ENCODE data around the gene C18orf63. TPM values are rescaled to one million over a fixed set of nuclear protein-coding genes. Genes with fewer than 3 reads are reported as not detected.

Gene C18orf63
- total RNA-seq, 2 experiments from 2014 or later = not detected

GRCh38 chr18:74367905-74368304, 52.3 kb downstream of the C18orf63 start:
- Histone ChIP-seq H3K9me3 (ENCODE audit: low read length) (no peaks in the 10 kb centered on the region), H3K27ac (ENCODE audit: low read depth, low read length, poor library complexity, severe bottlenecking) (no peak overlapping the region), H3K36me3 (ENCODE audit: insufficient read depth, low read length) (no peaks in the 10 kb centered on the region), H3K9me2 (ENCODE audit: insufficient read depth, low read length) (no peaks in the 10 kb centered on the region), H3K4me2 (ENCODE audit: low read length) (no peak overlapping the region), H3K79me2 (ENCODE audit: insufficient read depth, low read depth, low read length) (no peaks in the 10 kb centered on the region), H4K20me1 (ENCODE audit: insufficient read depth, low read length) (no peaks in the 10 kb centered on the region), H2AFZ (ENCODE audit: low read length) (no peak overlapping the region), H3K4me1 (ENCODE audit: insufficient read depth, low read length, poor library complexity, severe bottlenecking) (no peaks in the 10 kb centered on the region), H3K4me3 (ENCODE audit: low read depth, low read length, poor library complexity, severe bottlenecking) (no peak overlapping the region)
- ChIA-PET CTCF (ENCODE audit: unreplicated experiment) (no interaction called here), POLR2A (no interaction called here)
- no TSS peak for BruUV-seq (replicated peaks)
- no peak for DNase-seq (ENCODE audit: low spot score)
- intact Hi-C loops (cut with micrococcal nuclease; ENCODE audit: unreplicated experiment) = no loop called here
- TF ChIP-seq EZH2phosphoT487 (IDR thresholded peaks at IDR 0.05; ENCODE audit: borderline replicate concordance, low read depth, low read length) (no peak), CTCF (conservative IDR thresholded peaks at IDR 0.05; ENCODE audit: low read length) (no peak)

- H3K4me2 ChIP-seq (ENCODE audit: low read length) = no peak overlapping the region
- no TSS peak for BruUV-seq (replicated peaks)
- H3K4me1 ChIP-seq (ENCODE audit: insufficient read depth, low read length, poor library complexity, severe bottlenecking) = no peaks in the 10 kb centered on the region
- no peaks in the 10 kb centered on the region for H4K20me1 ChIP-seq (ENCODE audit: insufficient read depth, low read length)
- no peaks in the 10 kb centered on the region for H3K9me2 ChIP-seq (ENCODE audit: insufficient read depth, low read length)
- H3K79me2 ChIP-seq (ENCODE audit: insufficient read depth, low read depth, low read length) = no peaks in the 10 kb centered on the region
- H3K4me3 ChIP-seq (ENCODE audit: low read depth, low read length, poor library complexity, severe bottlenecking) = no peak overlapping the region
- intact Hi-C loops (cut with micrococcal nuclease; ENCODE audit: unreplicated experiment) = no loop called here
- ChIA-PET CTCF (ENCODE audit: unreplicated experiment) (no interaction called here), POLR2A (no interaction called here)
- TF ChIP-seq CTCF (conservative IDR thresholded peaks at IDR 0.05; ENCODE audit: low read length) = no peak
- no peak for TF ChIP-seq EZH2phosphoT487 (IDR thresholded peaks at IDR 0.05; ENCODE audit: borderline replicate concordance, low read depth, low read length)
- H2AFZ ChIP-seq (ENCODE audit: low read length) = no peak overlapping the region
- no peaks in the 10 kb centered on the region for H3K9me3 ChIP-seq (ENCODE audit: low read length)
- no peaks in the 10 kb centered on the region for H3K36me3 ChIP-seq (ENCODE audit: insufficient read depth, low read length)
- DNase-seq (ENCODE audit: low spot score) = no peak
- no peak overlapping the region for H3K27ac ChIP-seq (ENCODE audit: low read depth, low read length, poor library complexity, severe bottlenecking)
Observed at GRCh38 chr18:74368901-74369705, 53.5 kb downstream of the C18orf63 start.

- no TSS peak for BruUV-seq (replicated peaks)
- H3K27ac ChIP-seq (ENCODE audit: low read depth, low read length, poor library complexity, severe bottlenecking) = no peak overlapping the region
- no peak for TF ChIP-seq EZH2phosphoT487 (IDR thresholded peaks at IDR 0.05; ENCODE audit: borderline replicate concordance, low read depth, low read length)
- TF ChIP-seq CTCF (conservative IDR thresholded peaks at IDR 0.05; ENCODE audit: low read length) = no peak
- no peak overlapping the region for H2AFZ ChIP-seq (ENCODE audit: low read length)
- H3K4me2 ChIP-seq (ENCODE audit: low read length) = no peak overlapping the region
- no peak for DNase-seq (ENCODE audit: low spot score)
- POLR2A ChIA-PET = no interaction called here
- H4K20me1 ChIP-seq (ENCODE audit: insufficient read depth, low read length) = no peaks in the 10 kb centered on the region
- CTCF ChIA-PET (ENCODE audit: unreplicated experiment) = no interaction called here
- H3K9me2 ChIP-seq (ENCODE audit: insufficient read depth, low read length) = no peaks in the 10 kb centered on the region
- H3K4me3 ChIP-seq (ENCODE audit: low read depth, low read length, poor library complexity, severe bottlenecking) = no peak overlapping the region
- no peaks in the 10 kb centered on the region for H3K36me3 ChIP-seq (ENCODE audit: insufficient read depth, low read length)
- H3K4me1 ChIP-seq (ENCODE audit: insufficient read depth, low read length, poor library complexity, severe bottlenecking) = no peaks in the 10 kb centered on the region
- no peaks in the 10 kb centered on the region for H3K79me2 ChIP-seq (ENCODE audit: insufficient read depth, low read depth, low read length)
- no peaks in the 10 kb centered on the region for H3K9me3 ChIP-seq (ENCODE audit: low read length)
- intact Hi-C loops (cut with micrococcal nuclease; ENCODE audit: unreplicated experiment) = no loop called here
Observed at GRCh38 chr18:74370115-74370514, 54.5 kb downstream of the C18orf63 start.

All from OCI-LY7 (cell line).